Cardiac fibroblast (primary cell): Measurements from ENCODE around the gene MSANTD2.
A peak's percentile ranks its signal among the peaks of the same experiment; 100 is the strongest.

Experiments
- DNase-seq, 2 donors: peaks; one replicate each; pipeline versions ENCODE4 v3.0.0 to v3.0.0-alpha.2; 2010; ENCODE audit warnings: low read depth in 2 of 2
- H3K4me3 ChIP-seq, 2 donors: replicated peaks in 1 of 2; 1 replicate in 1 of 2; 2 replicates in 1 of 2; pipeline ENCODE4 v1.5.1; 2011; ENCODE audit warnings: low read depth in 2 of 2, low read length in 2 of 2, mild to moderate bottlenecking in 2 of 2, moderate library complexity in 1 of 2
- CTCF ChIP-seq: IDR thresholded peaks from one replicate; pipeline ENCODE4 v1.5.1; 2011; ENCODE audit warnings: low read depth, mild to moderate bottlenecking, low read length, inconsistent platforms

The MSANTD2 gene

GRCh38 chr11:124798991-124799347, 1.2 kb downstream of the MSANTD2 start:
- no peak for TF ChIP-seq CTCF
- peak overlapping the region; percentile 70 to 82 for H3K4me3 ChIP-seq
- peak; percentile 55 to 68 for DNase-seq

DNA sequence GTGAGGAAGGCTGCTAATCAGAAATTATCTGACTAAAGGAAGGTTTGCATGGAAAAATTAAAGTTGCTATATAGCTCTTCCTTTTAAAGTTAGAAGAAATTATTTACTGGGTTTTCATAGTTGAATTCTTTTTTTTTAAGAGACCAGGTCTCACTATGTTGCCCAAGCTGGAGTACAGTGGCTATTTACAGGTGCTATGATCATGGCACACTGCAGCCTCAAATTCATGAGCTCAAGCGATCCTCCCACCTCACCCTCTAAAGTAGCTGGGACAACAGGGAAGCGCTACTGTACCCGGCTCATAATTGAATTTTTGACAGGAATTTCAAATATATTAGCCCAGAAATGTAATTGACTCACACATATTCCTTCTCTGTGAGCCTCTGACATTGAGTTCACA, 3.9 kb downstream of the MSANTD2 start:
- no peak for DNase-seq
- no peak for TF ChIP-seq CTCF
- H3K4me3 ChIP-seq = no peak overlapping the region

DNA sequence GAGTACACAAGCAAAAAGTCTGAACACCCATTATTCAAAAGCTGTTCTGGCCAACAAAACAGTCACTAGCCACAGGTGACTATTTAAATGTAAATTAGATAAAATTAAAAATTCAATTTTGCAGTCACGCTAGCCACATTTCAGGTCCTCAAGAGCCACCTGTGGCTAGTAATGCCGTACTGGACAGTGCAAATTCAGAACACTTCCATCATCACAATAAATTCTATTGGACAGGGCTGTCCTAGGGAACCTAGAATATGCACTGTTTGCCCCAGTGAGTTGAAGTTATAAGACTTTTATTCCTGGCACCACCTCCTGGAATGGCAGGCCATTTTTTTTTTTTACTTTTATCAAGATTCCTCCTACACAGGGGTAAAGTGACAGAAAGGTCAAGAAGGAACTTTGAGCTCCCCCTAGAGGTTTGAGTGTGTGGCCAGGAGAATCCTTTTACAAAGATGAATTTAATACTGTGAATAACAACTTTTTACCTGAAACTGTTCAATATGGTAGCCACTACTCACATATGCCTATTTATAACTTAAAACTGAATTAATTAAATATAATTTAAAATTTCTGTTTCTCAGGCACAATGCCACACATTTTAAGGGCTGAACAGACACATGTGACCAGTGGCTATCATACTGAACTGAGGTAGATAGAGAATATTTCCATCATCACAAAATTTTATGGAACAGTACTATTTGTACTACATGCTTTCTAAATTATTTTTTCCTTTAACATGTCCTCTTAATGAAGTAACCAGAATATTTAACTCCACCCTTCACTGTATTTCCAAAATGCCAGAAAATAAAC, 6.5 kb downstream of the MSANTD2 start:
- H3K4me3 ChIP-seq = no peak overlapping the region
- peak; percentile 75 for TF ChIP-seq CTCF
- DNase-seq = peak; percentile 67 to 75

DNA sequence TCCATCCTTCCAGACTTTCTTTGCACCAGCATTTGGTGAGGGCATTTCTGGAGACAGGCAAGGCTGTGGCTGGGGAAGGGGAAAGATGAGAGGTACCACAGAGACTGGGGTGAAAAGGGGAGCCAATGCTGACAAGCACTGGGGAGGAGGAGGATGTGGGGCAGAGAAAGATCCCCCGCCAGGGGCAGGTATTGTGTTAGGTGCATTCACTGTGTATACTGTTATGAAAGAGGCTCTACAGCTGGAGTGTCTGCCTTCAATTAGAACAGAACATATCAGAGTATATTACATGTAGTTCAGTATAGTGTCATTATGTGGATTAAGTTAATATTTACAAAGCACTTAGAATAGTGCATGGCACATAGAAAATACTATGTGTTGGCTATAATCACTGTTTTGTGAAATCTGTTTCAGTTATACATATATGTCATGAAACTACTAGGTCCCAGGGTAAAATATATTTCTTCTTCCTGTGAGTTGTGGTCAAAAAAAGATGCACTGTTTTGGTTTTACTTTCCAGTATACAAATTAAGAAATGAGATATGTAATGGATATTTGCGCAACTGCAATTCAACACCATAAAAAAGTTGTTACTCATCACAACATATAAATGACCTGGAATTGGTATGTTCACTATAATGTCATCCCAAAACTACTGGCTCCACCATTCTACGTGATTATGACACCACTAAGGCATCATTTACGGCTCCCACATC, 8.4 kb downstream of the MSANTD2 start:
- DNase-seq = peak; percentile 24 to 30
- H3K4me3 ChIP-seq = no peak overlapping the region
- no peak for TF ChIP-seq CTCF

DNA sequence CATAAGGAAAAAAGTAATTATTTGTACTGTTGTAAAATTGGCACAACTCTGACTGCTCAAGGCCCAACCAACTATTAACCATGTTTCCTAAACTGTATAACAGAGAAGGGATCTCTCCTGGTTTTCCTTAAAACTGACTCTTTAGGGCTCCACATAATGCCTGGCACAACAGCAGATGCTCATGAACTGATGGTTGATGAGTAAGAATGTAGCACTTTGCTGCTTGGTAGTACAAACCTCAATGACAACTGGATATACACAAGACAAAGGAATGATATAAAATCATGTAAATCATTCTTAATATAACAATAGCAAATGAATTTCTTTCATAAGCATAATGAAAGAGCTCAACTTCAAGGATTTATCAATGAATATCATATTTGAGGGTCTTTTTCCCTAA, 11.7 kb downstream of the MSANTD2 start:
- no peak for DNase-seq
- H3K4me3 ChIP-seq = no peak overlapping the region
- TF ChIP-seq CTCF = no peak

DNA sequence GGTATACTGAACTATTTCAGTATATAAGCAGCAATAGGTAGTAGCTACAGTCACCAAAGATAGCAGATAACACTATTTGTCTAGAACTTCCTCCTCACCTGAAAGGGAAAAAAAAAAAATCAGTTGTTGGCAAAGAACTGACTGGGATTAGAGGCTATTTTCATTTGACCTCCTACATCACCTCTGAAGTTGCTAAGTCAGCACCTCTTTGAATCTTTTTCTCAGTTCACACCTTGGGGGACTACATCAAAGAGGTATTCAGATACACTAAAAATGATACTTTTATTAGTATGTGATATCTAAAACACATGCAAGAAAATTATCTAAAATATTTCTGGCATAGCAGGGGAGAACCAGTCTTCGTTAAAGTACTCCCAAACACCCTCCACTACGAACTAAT, 16.2 kb downstream of the MSANTD2 start:
- DNase-seq = no peak
- TF ChIP-seq CTCF = no peak
- no peak overlapping the region for H3K4me3 ChIP-seq
